Inferior parietal cortex (tissue), 1 donor: Measurements from ENCODE around the gene SZT2.
A peak's percentile ranks its signal among the peaks of the same experiment; 100 is the strongest.

Experiments
- DNase-seq: peaks from one replicate; pipeline ENCODE4 v3.0.0-alpha.2; 2016; ENCODE audit errors: extremely low spot score

Gene SZT2

DNA sequence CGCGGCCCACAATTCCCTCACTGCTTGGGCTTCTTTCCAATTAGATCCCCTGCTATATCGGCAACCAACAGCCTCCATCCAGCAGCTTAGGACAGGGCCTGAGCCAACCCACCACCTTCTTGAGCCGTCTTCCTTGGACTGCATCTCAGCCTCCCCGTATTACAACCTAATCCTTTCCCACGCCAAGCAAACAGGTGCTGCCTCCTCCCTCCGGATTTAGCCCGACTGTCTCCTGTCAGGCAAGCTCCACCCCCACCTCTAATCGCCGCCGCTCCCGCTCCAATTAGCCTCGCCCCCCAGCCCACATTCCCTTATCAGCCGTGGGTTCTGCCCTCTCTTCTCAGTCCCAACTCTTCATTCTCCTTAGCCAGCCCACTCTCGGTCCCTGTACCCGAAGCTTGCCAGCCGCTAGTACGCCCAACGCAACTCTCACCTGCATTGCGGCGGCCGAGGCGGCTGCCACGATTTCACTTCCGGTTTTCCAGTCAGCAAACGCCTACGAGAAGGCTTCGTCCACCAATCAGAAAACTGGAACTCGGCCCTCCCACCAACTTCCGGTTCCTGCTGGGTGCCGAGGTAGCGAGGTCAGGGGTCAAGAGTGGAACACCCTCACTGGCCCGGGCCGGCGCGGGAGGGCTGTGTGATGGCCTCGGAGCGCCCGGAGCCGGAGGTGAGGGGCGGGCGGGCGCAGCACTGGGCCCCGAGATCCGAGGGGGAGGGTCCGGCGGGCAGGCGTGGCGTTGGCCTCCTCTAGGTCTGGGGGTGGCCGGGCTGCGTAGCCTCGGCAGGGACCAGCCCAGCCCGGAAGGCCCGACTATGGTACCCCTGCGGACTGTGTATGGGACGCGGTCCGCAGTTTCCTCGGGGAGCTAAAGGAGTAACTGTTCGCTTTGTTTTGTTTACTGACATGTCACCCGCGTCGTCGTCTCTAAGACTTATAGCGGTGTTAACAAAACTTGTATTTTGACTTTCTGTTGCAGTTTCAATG lies at the start of gene SZT2, which contains the start of gene MED8:
SZT2 (plus strand) TSS at position 574 of the 988 bp plus-strand sequence; CDS start at position 644, 70 bp downstream.
MED8 (minus strand) TSS at position 475 of the 988 bp plus-strand sequence; CDS start at position 439, 36 bp downstream.
- peak; percentile 99 for DNase-seq

DNA sequence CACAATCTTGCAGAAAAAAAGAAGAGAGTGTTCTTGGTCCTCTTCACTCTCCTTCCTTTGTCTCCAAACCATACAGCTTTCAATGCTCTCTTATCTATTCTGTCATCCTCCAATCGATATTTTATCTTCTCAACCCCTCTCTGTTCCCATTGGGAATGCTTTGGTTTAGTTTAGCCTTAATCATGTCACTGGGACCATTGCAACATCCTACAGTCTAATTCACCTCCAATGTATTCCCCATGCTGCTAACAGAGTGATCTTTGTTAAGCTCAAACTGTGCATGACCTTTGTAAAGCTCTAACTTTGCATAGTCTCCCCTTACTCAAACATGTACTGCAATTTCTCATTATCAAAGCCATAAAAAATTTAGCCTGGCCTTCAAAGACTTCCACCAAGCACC lies 49.1 kb upstream of the SZT2 start:
- no peak for DNase-seq

GRCh38 chr1:43344267-43344850 lies 45.3 kb upstream of the SZT2 start:
- no peak for DNase-seq

GRCh38 chr1:43345120-43345519 lies 44.6 kb upstream of the SZT2 start:
- no peak for DNase-seq

DNA sequence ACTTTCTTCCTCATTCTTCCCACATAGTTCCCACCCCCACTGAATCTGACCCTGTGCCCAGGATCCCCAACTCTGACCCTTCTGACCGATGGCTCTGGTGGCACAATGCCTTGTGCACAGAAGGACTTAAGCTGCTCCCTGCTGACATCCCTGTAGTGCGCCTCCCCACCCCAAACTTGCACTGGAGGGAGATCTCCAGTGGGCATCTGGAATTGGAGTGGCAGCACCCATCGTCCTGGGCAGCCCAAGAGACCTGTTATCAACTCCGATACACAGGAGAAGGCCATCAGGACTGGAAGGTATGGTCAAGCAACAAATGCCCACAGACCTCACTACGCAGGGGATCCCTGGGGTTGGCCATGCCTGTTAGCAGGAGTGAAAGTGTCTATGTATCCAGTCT lies 43.1 kb upstream of the SZT2 start:
- no peak for DNase-seq

- no peak for DNase-seq
Observed at GRCh38 chr1:43348343-43348808, 41.3 kb upstream of the SZT2 start.

DNA sequence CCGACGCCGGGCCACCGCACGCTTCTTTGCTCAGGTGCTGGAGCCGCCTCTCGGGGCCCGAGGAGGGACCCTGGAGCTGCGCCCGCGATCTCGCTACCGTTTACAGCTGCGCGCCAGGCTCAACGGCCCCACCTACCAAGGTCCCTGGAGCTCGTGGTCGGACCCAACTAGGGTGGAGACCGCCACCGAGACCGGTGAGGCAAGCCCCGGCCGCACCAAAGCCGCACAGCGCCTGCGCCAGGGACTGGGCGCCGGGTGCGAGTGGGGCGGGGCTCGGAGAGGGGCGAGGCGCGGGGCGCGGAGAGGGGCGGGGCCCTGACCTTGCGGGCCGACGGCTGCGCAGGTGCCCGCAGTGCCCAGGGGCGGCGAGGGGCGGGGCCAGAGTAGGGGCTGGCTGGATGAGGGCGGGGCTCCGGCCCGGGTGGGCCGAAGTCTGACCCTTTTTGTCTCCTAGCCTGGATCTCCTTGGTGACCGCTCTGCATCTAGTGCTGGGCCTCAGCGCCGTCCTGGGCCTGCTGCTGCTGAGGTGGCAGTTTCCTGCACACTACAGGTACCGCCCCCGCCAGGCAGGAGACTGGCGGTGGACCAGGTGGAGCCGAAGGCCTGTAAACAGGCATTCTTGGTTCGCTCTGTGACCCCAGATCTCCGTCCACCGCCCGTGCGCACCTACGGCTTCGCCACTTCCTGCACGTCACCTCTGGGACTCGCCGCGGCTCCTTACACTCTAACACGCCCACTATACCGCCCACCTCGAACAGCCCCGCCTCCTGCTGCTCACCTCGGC lies 40.7 kb upstream of the SZT2 start:
- DNase-seq = no peak

DNA sequence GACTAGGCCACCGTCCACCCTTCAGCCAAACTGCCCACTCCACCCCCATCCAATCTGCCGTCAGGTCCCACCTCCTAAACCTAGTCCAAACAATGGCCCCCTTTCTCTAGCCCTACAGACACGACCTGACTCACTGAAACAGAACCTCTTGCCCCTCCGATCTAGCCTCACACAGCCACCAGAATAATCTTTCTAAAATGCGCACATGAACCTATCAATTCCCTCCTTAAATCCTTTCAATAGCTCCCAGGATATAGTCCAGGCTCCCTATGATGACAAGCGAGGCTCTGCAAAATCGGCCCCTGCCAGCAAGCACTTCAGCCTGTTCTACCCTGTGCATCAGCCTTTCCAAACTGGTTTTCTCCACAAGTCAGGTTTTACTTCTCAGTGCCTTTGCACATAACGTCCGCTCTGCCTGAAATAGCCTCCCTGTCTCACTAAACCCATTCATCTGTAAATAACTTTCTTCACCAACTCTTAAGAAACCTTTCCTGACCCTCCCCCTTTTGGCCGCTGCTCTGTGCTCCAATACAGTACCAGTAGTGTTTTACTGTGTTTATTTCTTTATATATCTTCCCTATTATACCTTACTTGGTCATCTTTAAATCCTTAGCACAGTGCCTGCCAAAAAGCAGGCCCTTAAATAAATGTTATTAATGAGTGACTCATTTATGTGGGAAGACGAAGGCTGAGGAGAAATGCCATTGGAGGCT lies 39.9 kb upstream of the SZT2 start:
- DNase-seq = no peak

DNA sequence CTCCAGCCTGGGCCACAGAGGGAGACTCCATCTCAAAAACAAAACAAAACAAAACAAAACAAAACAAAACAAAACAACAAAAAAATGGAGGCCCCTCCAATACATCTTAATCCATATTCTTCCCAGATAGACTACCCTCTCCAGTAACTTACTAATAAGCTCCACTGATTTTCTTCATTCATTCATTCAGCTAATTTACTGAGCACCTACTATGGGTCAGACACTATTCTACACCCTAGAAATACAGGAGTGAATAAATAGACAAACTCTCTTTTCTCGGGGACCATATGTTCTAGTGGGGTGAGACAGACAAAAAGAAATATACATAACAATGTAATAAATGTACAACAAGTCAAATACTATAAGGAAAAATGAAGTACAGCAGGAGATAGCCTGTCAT lies 38.7 kb upstream of the SZT2 start:
- no peak for DNase-seq

- DNase-seq = no peak
Observed at GRCh38 chr1:43351421-43352350, 38.0 kb upstream of the SZT2 start.

GRCh38 chr1:43352351-43352705 lies 37.4 kb upstream of the SZT2 start:
- no peak for DNase-seq

DNA sequence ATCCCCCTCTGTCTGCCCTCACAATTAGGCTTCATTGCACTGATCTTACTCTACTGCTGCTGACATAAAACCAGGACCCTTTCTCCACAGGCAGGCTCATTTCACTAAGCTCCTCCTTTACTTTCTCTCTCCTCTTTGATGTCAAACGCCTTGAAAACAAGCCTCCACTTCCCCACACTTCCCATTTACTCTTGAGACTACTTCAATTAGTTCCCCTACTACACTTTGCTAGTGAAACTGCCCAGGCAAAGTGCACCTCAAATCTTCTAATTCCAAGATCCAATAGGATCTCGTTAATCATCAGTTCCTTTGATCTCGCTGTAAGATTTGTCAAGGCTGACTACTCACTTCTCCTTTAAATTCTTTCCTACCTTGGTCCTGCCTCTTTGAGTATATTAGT lies 36.8 kb upstream of the SZT2 start:
- no peak for DNase-seq

DNA sequence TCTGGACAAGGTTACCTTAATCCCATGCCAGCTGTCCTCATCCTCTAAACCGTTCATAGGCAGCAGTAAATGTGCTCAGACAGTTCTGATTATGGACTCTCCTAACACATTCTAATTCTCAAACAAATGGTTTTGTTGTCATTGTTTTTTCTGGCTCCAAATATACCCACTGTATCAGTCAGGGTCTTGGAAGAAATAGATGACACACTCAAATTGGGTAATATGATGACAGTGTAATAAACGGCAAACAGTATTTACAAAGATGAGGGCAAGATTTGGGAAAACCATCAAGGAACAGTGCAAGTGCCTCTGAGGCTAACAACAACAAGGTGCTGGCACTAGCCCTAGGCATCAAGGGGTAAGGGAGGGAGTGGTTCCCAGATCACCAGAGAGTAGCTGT lies 35.2 kb upstream of the SZT2 start:
- no peak for DNase-seq

GRCh38 chr1:43354936-43355335 lies 34.8 kb upstream of the SZT2 start:
- DNase-seq = no peak

DNA sequence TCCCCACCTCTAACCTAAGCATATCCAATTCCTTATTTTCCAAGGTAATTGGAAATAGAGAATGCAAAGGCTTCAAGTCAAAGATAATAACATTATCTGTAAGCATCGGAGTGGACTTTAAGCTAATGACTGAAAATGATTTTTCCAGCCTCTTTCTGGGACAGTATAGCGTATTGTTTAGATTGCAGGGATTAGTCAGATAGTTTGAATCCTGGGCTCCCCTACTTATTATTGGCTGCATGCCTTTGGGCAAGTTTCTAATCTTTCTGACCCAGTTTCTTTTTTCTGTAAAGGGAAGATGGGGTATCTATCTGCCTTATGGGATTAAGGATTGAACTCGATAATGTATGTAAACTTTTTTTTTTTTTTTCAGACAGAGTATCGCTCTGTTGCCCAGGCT lies 32.4 kb upstream of the SZT2 start:
- DNase-seq = no peak

GRCh38 chr1:43358121-43358745 lies 31.5 kb upstream of the SZT2 start:
- peak; percentile 57 for DNase-seq

GRCh38 chr1:43358746-43359693 lies 30.7 kb upstream of the SZT2 start, which contains the start of gene CDC20:
CDC20 (plus strand) TSS chr1:43358981; CDS start chr1:43359216, 235 bp downstream.
- DNase-seq = peak; percentile 98

DNA sequence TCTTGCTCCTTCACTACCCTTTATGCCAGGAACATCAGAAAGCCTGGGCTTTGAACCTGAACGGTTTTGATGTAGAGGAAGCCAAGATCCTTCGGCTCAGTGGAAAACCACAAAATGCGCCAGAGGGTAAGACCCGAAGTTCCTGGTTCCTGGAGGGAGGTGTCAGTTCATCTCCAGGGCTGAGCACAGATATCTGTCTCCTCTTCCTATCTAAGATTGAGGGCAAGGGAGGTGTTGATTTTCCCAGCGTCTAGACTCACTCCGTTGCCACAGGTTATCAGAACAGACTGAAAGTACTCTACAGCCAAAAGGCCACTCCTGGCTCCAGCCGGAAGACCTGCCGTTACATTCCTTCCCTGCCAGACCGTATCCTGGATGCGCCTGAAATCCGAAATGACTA lies 30.0 kb upstream of the SZT2 start:
- DNase-seq = no peak

DNA sequence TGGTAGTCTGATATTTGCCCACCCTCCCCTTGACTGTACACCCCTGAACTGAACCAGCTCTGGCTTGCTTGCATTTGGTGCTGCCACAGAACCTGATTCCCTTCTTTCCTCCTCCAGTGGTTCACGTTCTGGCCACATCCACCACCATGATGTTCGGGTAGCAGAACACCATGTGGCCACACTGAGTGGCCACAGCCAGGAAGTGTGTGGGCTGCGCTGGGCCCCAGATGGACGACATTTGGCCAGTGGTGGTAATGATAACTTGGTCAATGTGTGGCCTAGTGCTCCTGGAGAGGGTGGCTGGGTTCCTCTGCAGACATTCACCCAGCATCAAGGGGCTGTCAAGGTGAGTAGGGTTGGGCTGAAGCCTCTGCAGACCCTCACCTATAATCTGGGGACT lies 29.1 kb upstream of the SZT2 start:
- DNase-seq = no peak
